WTC11 (cell line): ENCODE results near the gene CCR3. TPM values are rescaled to one million over a fixed set of nuclear protein-coding genes. Genes with fewer than 3 reads are reported as not detected.

Experiments
- ATAC-seq: fragments of 200-7000 bp; cut with Tn5 transposase; 2 replicates; pipeline ENCODE4 v1.10.0; 2021; ENCODE audit warnings: mild to moderate bottlenecking, moderate library complexity
- CTCF ChIA-PET: fragments of 300-600 bp; sonication (Branson Sonifier 250); formaldehyde crosslinking; loops from one replicate; lab custom pipeline; 2021; ENCODE audit warnings: antibody characterized with exemption; lab: Charles Lee
- POLR2A ChIA-PET: fragments of 350-600 bp; sonication (Branson Sonifier 250); formaldehyde crosslinking; loops from one replicate; lab custom pipeline; 2021; ENCODE audit warnings: antibody characterized with exemption; lab: Charles Lee
- DNase-seq: peaks from one replicate; pipeline ENCODE4 v3.0.0; 2021; ENCODE audit warnings: low spot score
- H3K27ac Mint-ChIP-seq: 2 replicates; pipeline ENCODE4 v1.8.0; 2021; ENCODE audit warnings: mixed read lengths
- H3K27me3 Mint-ChIP-seq: 2 replicates; pipeline ENCODE4 v1.8.0; 2021; ENCODE audit warnings: low read depth, mild to moderate bottlenecking, moderate library complexity, mixed read lengths
- H3K36me3 Mint-ChIP-seq: 2 replicates; pipeline ENCODE4 v1.8.0; 2021; ENCODE audit warnings: mixed read lengths
- H3K4me1 Mint-ChIP-seq: 2 replicates; pipeline ENCODE4 v1.8.0; 2022; ENCODE audit warnings: mixed read lengths
- H3K4me3 Mint-ChIP-seq: 2 replicates; pipeline ENCODE4 v1.8.0; 2021; ENCODE audit warnings: mild to moderate bottlenecking, moderate library complexity, mixed read lengths
- H3K9me3 Mint-ChIP-seq: 2 replicates; pipeline ENCODE4 v1.8.0; 2021; ENCODE audit warnings: mixed read lengths
- ESRRA ChIP-seq: sonication (generic); formaldehyde crosslinking; IDR thresholded peaks from 2 replicates; pipeline ENCODE4 v1.8.1; 2022; ENCODE audit warnings: mild to moderate bottlenecking, missing genetic modification reagents, borderline replicate concordance
- ETV6 ChIP-seq: sonication (generic); formaldehyde crosslinking; IDR thresholded peaks from 2 replicates; pipeline ENCODE4 v1.8.1; 2022; ENCODE audit warnings: mild to moderate bottlenecking, missing genetic modification reagents
- FOXJ3 ChIP-seq: sonication (generic); formaldehyde crosslinking; IDR thresholded peaks from 2 replicates; pipeline ENCODE4 v1.9.0; 2021; ENCODE audit warnings: missing genetic modification reagents, mild to moderate bottlenecking, borderline replicate concordance
- IRF2 ChIP-seq: sonication (generic); formaldehyde crosslinking; IDR thresholded peaks from 2 replicates; pipeline ENCODE4 v1.8.0; 2022; ENCODE audit warnings: low read depth, missing genetic modification reagents, borderline replicate concordance
- MXD4 ChIP-seq: fragments of 250-450 bp; sonication (Bioruptor Pico); IDR thresholded peaks from 2 replicates; pipeline ENCODE4 v1.8.0; 2021; ENCODE audit warnings: mild to moderate bottlenecking, moderate library complexity, borderline replicate concordance
- NR2C2 ChIP-seq: sonication (generic); formaldehyde crosslinking; IDR thresholded peaks from 2 replicates; pipeline ENCODE4 v1.8.0; 2022; ENCODE audit warnings: mild to moderate bottlenecking, missing genetic modification reagents
- PRRX2 ChIP-seq: fragments of 250-450 bp; sonication (Bioruptor Pico); IDR thresholded peaks from 2 replicates; pipeline ENCODE4 v1.8.0; 2021; ENCODE audit warnings: mild to moderate bottlenecking
- RELA ChIP-seq: sonication (generic); formaldehyde crosslinking; IDR thresholded peaks from 2 replicates; pipeline ENCODE4 v1.8.1; 2022; ENCODE audit warnings: missing genetic modification reagents, mild to moderate bottlenecking, borderline replicate concordance
- ZNF263 ChIP-seq: sonication (generic); formaldehyde crosslinking; IDR thresholded peaks from 2 replicates; pipeline ENCODE4 v1.8.1; 2022; ENCODE audit warnings: low read depth, mild to moderate bottlenecking, moderate library complexity, missing genetic modification reagents
- ZNF396 ChIP-seq: fragments of 250-450 bp; sonication (Bioruptor Pico); IDR thresholded peaks from 2 replicates; pipeline ENCODE4 v1.8.0; 2021; ENCODE audit warnings: mild to moderate bottlenecking, moderate library complexity, borderline replicate concordance
- total RNA-seq: library from RNA; stranded (reverse); gene quantifications from 3 replicates; pipeline ENCODE4 v1.2.3, GENCODE V29; 2021
- TF ChIP-seq, protein P1 (sequence below): sonication (generic); formaldehyde crosslinking; IDR thresholded peaks from 2 replicates; pipeline ENCODE4 v1.8.1; 2022; ENCODE audit warnings: low read depth, mild to moderate bottlenecking, moderate library complexity, missing genetic modification reagents, borderline replicate concordance
- TF ChIP-seq, protein P2 (sequence below): sonication (generic); formaldehyde crosslinking; IDR thresholded peaks from 2 replicates; pipeline ENCODE4 v1.8.0; 2023; ENCODE audit warnings: missing genetic modification reagents, mild to moderate bottlenecking, borderline replicate concordance
- TF ChIP-seq, protein P3 (sequence below): sonication (generic); formaldehyde crosslinking; IDR thresholded peaks from 2 replicates; pipeline ENCODE4 v1.8.1; 2023; ENCODE audit warnings: mild to moderate bottlenecking, missing genetic modification reagents
- TF ChIP-seq, protein P4 (sequence below): sonication (generic); formaldehyde crosslinking; IDR thresholded peaks from 2 replicates; pipeline ENCODE4 v1.8.0; 2022; ENCODE audit warnings: mild to moderate bottlenecking, missing genetic modification reagents
- TF ChIP-seq, protein P5 (sequence below): fragments of 250-450 bp; sonication (Bioruptor Pico); IDR thresholded peaks from 2 replicates; pipeline ENCODE4 v1.9.0; 2021; ENCODE audit warnings: mild to moderate bottlenecking, borderline replicate concordance

CCR3 gene
- total RNA-seq, 1 experiment from 2014 or later = not detected

DNA sequence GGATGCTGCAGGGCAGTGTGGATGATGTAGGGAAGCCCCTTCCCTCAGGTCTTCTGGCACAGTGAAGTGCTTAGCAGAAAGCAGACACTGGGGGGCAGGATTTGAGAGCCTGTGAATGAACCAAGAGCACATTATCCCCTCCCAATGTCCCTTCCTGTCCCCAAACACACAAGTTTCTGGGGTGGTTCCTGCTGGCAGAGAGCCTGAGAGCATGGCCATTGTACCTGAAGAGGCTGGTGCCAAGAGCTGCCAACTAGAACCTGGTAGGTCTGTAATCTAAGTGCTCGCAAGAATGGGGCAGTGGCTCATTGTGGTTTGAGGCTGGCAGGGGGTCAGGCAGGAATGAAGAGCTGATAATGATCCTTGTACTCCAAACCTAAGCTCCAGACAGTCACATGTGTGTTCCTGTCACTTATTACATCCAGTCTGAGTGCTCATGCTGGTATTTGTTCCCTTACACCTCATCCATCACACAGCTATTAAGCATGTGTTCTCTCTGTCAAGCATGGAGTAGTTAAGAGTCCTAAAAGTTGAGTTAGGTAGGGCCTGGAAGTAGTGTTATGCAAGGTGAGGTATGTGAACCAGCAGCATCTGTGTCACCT, 27.4 kb upstream of the CCR3 start:
- CTCF ChIA-PET = interaction anchor here (0.7 to 2.6 kb wide), 11 partner anchors 10 to 212 kb away, joined by 3 to 68 read pairs (median 5); partner anchors contain the start of gene CCR5
- DNase-seq = peak; percentile 63
- no peak overlapping the region for H3K27ac Mint-ChIP-seq
- TF ChIP-seq ETV6 = no peak
- TF ChIP-seq, protein P1, sequence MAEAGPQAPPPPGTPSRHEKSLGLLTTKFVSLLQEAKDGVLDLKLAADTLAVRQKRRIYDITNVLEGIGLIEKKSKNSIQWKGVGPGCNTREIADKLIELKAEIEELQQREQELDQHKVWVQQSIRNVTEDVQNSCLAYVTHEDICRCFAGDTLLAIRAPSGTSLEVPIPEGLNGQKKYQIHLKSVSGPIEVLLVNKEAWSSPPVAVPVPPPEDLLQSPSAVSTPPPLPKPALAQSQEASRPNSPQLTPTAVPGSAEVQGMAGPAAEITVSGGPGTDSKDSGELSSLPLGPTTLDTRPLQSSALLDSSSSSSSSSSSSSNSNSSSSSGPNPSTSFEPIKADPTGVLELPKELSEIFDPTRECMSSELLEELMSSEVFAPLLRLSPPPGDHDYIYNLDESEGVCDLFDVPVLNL (CRISPR knock-in tag) = no peak
- no peak for TF ChIP-seq RELA
- TF ChIP-seq PRRX2 (CRISPR knock-in tag) = no peak
- TF ChIP-seq, protein P2, sequence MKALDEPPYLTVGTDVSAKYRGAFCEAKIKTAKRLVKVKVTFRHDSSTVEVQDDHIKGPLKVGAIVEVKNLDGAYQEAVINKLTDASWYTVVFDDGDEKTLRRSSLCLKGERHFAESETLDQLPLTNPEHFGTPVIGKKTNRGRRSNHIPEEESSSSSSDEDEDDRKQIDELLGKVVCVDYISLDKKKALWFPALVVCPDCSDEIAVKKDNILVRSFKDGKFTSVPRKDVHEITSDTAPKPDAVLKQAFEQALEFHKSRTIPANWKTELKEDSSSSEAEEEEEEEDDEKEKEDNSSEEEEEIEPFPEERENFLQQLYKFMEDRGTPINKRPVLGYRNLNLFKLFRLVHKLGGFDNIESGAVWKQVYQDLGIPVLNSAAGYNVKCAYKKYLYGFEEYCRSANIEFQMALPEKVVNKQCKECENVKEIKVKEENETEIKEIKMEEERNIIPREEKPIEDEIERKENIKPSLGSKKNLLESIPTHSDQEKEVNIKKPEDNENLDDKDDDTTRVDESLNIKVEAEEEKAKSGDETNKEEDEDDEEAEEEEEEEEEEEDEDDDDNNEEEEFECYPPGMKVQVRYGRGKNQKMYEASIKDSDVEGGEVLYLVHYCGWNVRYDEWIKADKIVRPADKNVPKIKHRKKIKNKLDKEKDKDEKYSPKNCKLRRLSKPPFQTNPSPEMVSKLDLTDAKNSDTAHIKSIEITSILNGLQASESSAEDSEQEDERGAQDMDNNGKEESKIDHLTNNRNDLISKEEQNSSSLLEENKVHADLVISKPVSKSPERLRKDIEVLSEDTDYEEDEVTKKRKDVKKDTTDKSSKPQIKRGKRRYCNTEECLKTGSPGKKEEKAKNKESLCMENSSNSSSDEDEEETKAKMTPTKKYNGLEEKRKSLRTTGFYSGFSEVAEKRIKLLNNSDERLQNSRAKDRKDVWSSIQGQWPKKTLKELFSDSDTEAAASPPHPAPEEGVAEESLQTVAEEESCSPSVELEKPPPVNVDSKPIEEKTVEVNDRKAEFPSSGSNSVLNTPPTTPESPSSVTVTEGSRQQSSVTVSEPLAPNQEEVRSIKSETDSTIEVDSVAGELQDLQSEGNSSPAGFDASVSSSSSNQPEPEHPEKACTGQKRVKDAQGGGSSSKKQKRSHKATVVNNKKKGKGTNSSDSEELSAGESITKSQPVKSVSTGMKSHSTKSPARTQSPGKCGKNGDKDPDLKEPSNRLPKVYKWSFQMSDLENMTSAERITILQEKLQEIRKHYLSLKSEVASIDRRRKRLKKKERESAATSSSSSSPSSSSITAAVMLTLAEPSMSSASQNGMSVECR (CRISPR knock-in tag) = no peak
- no peak for TF ChIP-seq ESRRA (CRISPR knock-in tag)
- no peak for TF ChIP-seq FOXJ3 (CRISPR knock-in tag)
- no peaks in the 10 kb centered on the region; the same call in 1 of the 2 replicates for H3K36me3 Mint-ChIP-seq
- H3K27me3 Mint-ChIP-seq = peaks cover 2% of the 10 kb centered on the region; the same call in 1 of the 2 replicates
- 0 out of 2 replicates have a peak, but pooled peaks cover 4% of the 10 kb centered on the region for H3K4me1 Mint-ChIP-seq
- H3K4me3 Mint-ChIP-seq = no peak overlapping the region
- POLR2A ChIA-PET = no interaction called here
- H3K9me3 Mint-ChIP-seq = peaks cover 8% of the 10 kb centered on the region
- peak; percentile 97 for ATAC-seq

DNA sequence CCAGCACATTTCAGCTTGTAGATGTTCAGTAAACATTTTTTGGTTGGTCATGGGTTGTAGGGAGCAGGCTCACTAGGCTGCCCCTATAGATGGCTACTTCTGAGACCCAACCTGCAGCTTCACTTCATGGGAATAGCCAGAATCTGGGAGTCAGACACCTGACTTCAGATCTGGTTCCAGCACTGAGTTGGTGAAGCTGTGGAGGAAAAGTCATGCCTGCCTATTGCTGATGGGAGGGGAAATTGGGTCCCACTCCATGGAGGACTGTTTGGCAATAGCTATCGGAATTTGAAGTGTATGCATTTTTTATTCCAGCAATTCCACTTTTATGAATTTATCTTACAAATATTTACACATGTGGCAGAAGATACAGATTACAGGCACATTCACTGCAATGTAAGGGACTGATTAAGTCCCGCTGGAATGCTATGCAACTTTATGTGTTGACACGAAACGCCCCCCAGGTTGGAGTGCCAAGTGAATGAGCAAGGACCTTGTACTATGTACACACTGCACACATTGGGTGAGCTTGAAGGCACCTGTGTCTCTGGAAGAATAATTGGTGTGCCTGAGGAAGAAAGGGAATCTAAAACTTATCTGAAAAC, 26.3 kb upstream of the CCR3 start:
- Mint-ChIP-seq H3K27me3 (peaks cover 3% of the 10 kb centered on the region; the same call in 1 of the 2 replicates), H3K36me3 (no peaks in the 10 kb centered on the region; the same call in 1 of the 2 replicates), H3K4me3 (no peak overlapping the region), H3K4me1 (0 out of 2 replicates have a peak, but pooled peaks cover 4% of the 10 kb centered on the region), H3K27ac (no peak overlapping the region), H3K9me3 (peaks cover 18% of the 10 kb centered on the region)
- no peak for DNase-seq
- ATAC-seq = no peak
- no peak for TF ChIP-seq IRF2 (CRISPR knock-in tag)
- no peak for TF ChIP-seq ZNF263
- TF ChIP-seq ZNF396 (CRISPR knock-in tag) = no peak
- TF ChIP-seq, protein P3, sequence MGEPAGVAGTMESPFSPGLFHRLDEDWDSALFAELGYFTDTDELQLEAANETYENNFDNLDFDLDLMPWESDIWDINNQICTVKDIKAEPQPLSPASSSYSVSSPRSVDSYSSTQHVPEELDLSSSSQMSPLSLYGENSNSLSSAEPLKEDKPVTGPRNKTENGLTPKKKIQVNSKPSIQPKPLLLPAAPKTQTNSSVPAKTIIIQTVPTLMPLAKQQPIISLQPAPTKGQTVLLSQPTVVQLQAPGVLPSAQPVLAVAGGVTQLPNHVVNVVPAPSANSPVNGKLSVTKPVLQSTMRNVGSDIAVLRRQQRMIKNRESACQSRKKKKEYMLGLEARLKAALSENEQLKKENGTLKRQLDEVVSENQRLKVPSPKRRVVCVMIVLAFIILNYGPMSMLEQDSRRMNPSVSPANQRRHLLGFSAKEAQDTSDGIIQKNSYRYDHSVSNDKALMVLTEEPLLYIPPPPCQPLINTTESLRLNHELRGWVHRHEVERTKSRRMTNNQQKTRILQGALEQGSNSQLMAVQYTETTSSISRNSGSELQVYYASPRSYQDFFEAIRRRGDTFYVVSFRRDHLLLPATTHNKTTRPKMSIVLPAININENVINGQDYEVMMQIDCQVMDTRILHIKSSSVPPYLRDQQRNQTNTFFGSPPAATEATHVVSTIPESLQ (CRISPR knock-in tag) = no peak
- TF ChIP-seq NR2C2 (CRISPR knock-in tag) = no peak
- CTCF ChIA-PET = interaction anchor here (1.0 to 2.6 kb wide), 7 partner anchors 61 to 211 kb away, joined by 3 to 68 read pairs (median 10); partner anchors contain the start of gene CCR5
- POLR2A ChIA-PET = no interaction called here

DNA sequence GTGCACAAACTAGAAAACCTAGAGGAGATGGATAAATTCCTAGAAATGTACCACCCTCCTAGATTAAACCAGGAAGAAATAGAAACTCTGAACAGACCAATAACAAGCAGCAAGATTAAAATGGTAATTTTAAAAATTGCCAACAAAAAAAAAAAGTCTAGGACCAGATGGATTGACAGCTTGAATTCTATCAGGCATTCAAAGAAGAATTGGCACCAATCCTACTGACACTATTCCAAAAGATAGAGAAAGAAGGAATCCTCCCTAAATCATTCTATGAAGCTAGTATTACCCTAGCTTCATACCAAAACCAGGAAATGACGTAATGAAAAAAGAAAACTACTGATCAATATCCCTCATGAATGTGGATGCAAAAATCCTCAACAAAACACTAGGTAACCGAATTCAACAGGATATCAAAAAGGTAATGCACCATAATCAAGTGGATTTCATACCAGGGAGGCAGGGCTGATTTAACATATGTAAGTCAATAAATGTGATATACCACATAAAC, 24.0 kb upstream of the CCR3 start:
- CTCF ChIA-PET = interaction anchor here (0.7 kb wide), 1 partner anchor 10 kb away, joined by 3 read pairs; the partner anchor contains the start of gene CCR1
- no peak for ATAC-seq
- no peak overlapping the region for H3K4me3 Mint-ChIP-seq
- H3K27ac Mint-ChIP-seq = no peak overlapping the region
- peaks cover 3% of the 10 kb centered on the region; the same call in 1 of the 2 replicates for H3K27me3 Mint-ChIP-seq
- H3K9me3 Mint-ChIP-seq = peaks cover 19% of the 10 kb centered on the region
- H3K4me1 Mint-ChIP-seq = 0 out of 2 replicates have a peak, but pooled peaks cover 4% of the 10 kb centered on the region
- POLR2A ChIA-PET = no interaction called here
- DNase-seq = no peak
- no peaks in the 10 kb centered on the region; the same call in 1 of the 2 replicates for H3K36me3 Mint-ChIP-seq
- TF ChIP-seq, protein P4, sequence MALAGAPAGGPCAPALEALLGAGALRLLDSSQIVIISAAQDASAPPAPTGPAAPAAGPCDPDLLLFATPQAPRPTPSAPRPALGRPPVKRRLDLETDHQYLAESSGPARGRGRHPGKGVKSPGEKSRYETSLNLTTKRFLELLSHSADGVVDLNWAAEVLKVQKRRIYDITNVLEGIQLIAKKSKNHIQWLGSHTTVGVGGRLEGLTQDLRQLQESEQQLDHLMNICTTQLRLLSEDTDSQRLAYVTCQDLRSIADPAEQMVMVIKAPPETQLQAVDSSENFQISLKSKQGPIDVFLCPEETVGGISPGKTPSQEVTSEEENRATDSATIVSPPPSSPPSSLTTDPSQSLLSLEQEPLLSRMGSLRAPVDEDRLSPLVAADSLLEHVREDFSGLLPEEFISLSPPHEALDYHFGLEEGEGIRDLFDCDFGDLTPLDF = no peak
- no peak for TF ChIP-seq IRF2 (CRISPR knock-in tag)
- no peak for TF ChIP-seq MXD4 (CRISPR knock-in tag)
- TF ChIP-seq, protein P5, sequence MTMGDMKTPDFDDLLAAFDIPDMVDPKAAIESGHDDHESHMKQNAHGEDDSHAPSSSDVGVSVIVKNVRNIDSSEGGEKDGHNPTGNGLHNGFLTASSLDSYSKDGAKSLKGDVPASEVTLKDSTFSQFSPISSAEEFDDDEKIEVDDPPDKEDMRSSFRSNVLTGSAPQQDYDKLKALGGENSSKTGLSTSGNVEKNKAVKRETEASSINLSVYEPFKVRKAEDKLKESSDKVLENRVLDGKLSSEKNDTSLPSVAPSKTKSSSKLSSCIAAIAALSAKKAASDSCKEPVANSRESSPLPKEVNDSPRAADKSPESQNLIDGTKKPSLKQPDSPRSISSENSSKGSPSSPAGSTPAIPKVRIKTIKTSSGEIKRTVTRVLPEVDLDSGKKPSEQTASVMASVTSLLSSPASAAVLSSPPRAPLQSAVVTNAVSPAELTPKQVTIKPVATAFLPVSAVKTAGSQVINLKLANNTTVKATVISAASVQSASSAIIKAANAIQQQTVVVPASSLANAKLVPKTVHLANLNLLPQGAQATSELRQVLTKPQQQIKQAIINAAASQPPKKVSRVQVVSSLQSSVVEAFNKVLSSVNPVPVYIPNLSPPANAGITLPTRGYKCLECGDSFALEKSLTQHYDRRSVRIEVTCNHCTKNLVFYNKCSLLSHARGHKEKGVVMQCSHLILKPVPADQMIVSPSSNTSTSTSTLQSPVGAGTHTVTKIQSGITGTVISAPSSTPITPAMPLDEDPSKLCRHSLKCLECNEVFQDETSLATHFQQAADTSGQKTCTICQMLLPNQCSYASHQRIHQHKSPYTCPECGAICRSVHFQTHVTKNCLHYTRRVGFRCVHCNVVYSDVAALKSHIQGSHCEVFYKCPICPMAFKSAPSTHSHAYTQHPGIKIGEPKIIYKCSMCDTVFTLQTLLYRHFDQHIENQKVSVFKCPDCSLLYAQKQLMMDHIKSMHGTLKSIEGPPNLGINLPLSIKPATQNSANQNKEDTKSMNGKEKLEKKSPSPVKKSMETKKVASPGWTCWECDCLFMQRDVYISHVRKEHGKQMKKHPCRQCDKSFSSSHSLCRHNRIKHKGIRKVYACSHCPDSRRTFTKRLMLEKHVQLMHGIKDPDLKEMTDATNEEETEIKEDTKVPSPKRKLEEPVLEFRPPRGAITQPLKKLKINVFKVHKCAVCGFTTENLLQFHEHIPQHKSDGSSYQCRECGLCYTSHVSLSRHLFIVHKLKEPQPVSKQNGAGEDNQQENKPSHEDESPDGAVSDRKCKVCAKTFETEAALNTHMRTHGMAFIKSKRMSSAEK (CRISPR knock-in tag) = no peak
